K562 (cell line): ENCODE data around the gene SLBP. TPM values are rescaled to one million over a fixed set of nuclear protein-coding genes. Genes with fewer than 3 reads are reported as not detected.

Experiments
- BDP1 ChIP-seq: IDR thresholded peaks from 3 replicates; pipeline ENCODE4 v1.6.1; 2011; ENCODE audit not compliant: insufficient read length, insufficient read depth
- CHD1 ChIP-seq: fragments of 200-600 bp; sonication (generic); IDR thresholded peaks from one replicate; pipeline ENCODE4 v1.6.1; 2012; ENCODE audit warnings: mild to moderate bottlenecking, moderate library complexity, low read length, inconsistent platforms
- E2F3 ChIP-seq: fragments of 250-450 bp; sonication (Bioruptor Pico); IDR thresholded peaks from 2 replicates; pipeline ENCODE4 v1.4.0; 2020; ENCODE audit warnings: mild to moderate bottlenecking
- ELF4 ChIP-seq: fragments of 450-650 bp; formaldehyde crosslinking; IDR thresholded peaks from 2 replicates; pipeline ENCODE4 v1.4.0; 2022; ENCODE audit warnings: missing genetic modification characterization
- FOS ChIP-seq: IDR thresholded peaks from 3 replicates; pipeline ENCODE4 v1.6.1; 2011; ENCODE audit not compliant: insufficient read length; ENCODE audit errors: extremely low read depth
- KAT2B ChIP-seq: IDR thresholded peaks from one replicate; pipeline ENCODE4 v1.6.1; 2012; ENCODE audit warnings: low read depth, mild to moderate bottlenecking, control low read depth, inconsistent platforms, low read length, moderate library complexity
- MAZ ChIP-seq, 2 experiments: fragments of 450-650 bp in 1 of 2; sonication (generic) in 1 of 2; formaldehyde crosslinking; IDR thresholded peaks in 1 of 2; conservative IDR thresholded peaks in 1 of 2; 2 replicates each; pipeline versions ENCODE4 v1.4.0 to v1.5.0; 2020; ENCODE audit warnings: mild to moderate bottlenecking in 1 of 2, missing genetic modification reagents in 1 of 2
- PPARD ChIP-seq: fragments of 250-450 bp; sonication (Bioruptor Pico); IDR thresholded peaks from 2 replicates; pipeline ENCODE4 v1.8.0; 2022; ENCODE audit warnings: inconsistent platforms, mild to moderate bottlenecking, moderate library complexity
- SMARCC2 ChIP-seq: fragments of 450-650 bp; IDR thresholded peaks from 2 replicates; pipeline ENCODE4 v1.6.1; 2017; ENCODE audit warnings: antibody characterized with exemption, moderate library complexity, mild to moderate bottlenecking, low read depth
- SMARCE1 ChIP-seq: fragments of 450-650 bp; IDR thresholded peaks from 2 replicates; pipeline ENCODE4 v1.7.1; 2016; ENCODE audit warnings: mild to moderate bottlenecking
- ZBED1 ChIP-seq: IDR thresholded peaks from 2 replicates; pipeline ENCODE4 v1.6.1; 2014
- ZC3H11A ChIP-seq: IDR thresholded peaks from 2 replicates; pipeline ENCODE4 v1.6.1; 2012; ENCODE audit warnings: low read depth, low read length, improper control_type of control experiment
- ZNF77 ChIP-seq: fragments of 250-450 bp; sonication (Bioruptor Pico); IDR thresholded peaks from 2 replicates; pipeline ENCODE4 v1.5.0; 2020
- polyA plus RNA-seq, 8 experiments: library from polyadenylated mRNA; depleted of rRNA in 4 of 8; stranded (reverse) in 5 of 8; unstranded in 3 of 8; fragments of >200 nt; fragmentation: Nextera tagmentation in 2 of 8; fragmentation: Illumina TruSeq in 1 of 8; extraction: Ambion mirVana in 2 of 8; extraction: Trizol in 1 of 8; gene quantifications; 2 replicates each; pipeline versions ENCODE4 v1.2.1 to v1.2.3, GENCODE V29; 2011 to 2014; ENCODE audit warnings: inconsistent platforms in 1 of 8, missing spikeins in 1 of 8
- total RNA-seq, 7 experiments: library from RNA; depleted of rRNA in 6 of 7; stranded (reverse); fragments of >200 nt in 6 of 7; fragmentation: Illumina TruSeq in 2 of 7; extraction: Trizol in 2 of 7; gene quantifications; 2 replicates each; pipeline versions ENCODE4 v1.2.1 to v1.2.3, GENCODE V29; 2011 to 2021; ENCODE audit warnings: low replicate concordance in 1 of 7
- TF ChIP-seq, protein P1 (sequence below): fragments of 200-800 bp; sonication (Bioruptor generic); IDR thresholded peaks from 2 replicates; pipeline ENCODE4 v1.6.1; 2017; ENCODE audit warnings: missing genetic modification characterization, missing compliant biosample characterization
- TF ChIP-seq, protein P2 (sequence below): sonication (generic); formaldehyde crosslinking; IDR thresholded peaks from 2 replicates; pipeline ENCODE4 v1.8.0; 2022; ENCODE audit warnings: mild to moderate bottlenecking, missing genetic modification reagents

Gene SLBP
- total and polyA plus RNA-seq, 9 of the 15 experiments (the other 6 are each of a cell fraction or from before 2014, with no cell fraction given) = 49.4 to 221 (median 162) TPM

DNA sequence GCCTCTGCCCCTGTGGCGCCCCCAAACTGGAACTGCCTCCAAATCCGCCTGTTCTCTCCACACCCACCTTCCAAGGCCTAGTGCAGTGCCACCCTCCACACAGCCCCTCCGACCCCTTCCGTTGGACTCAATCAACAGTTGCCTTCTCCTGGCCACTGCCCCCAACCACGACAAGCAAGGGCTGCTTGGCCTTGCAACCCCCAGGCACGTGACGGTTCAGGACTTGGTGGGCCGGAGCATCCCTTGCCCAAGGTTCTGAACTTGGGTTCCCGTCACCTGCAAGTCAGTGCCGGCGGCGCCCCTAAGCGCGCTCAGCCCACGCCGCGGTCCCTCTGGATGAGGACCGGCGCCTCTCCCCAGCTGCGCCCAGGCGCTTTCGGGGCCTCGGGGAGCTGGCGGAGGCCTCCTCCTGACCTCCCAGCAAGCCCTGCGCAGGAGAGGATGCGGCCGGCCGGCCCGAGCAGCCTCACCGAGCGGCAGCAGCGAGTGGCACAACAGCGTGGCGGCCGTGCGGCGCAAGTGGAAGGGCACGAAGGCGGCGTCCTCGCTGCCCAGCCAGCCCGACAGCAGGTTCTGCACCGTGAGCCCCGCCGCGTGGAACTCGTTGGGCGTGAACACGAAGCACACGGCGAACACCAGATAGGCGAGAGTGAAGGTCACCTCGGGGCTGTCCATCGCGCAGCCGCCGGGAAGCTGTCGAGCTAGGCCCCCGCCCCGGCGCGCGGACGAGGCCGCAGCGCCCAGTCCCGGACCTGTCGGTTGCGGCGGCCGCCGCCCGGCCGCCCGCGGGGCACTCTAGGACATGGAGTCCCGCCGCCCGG, 8.3 kb upstream of the SLBP start (continued):
- peak; percentile 14 to 68; a peak in 1 of 4 replicates for TF ChIP-seq MAZ (CRISPR knock-in tag; conservative IDR thresholded peaks at IDR 0.05 in 1 of 2, IDR thresholded peaks at IDR 0.05 in 1 of 2)
- TF ChIP-seq E2F3 (CRISPR knock-in tag) = 0 out of 2 replicates have a peak, but pooled peaks have one; percentile 6
- TF ChIP-seq FOS = no peak
- TF ChIP-seq ZNF77 (CRISPR knock-in tag) = no peak
- peak; percentile 72 for TF ChIP-seq CHD1
- TF ChIP-seq KAT2B = no peak
- TF ChIP-seq BDP1 = no peak
- 0 out of 2 replicates have a peak, but pooled peaks have one; percentile 17 for TF ChIP-seq ZBED1
- no peak for TF ChIP-seq SMARCC2
- no peak for TF ChIP-seq PPARD
- no peak for TF ChIP-seq SMARCE1
- TF ChIP-seq, protein P1, sequence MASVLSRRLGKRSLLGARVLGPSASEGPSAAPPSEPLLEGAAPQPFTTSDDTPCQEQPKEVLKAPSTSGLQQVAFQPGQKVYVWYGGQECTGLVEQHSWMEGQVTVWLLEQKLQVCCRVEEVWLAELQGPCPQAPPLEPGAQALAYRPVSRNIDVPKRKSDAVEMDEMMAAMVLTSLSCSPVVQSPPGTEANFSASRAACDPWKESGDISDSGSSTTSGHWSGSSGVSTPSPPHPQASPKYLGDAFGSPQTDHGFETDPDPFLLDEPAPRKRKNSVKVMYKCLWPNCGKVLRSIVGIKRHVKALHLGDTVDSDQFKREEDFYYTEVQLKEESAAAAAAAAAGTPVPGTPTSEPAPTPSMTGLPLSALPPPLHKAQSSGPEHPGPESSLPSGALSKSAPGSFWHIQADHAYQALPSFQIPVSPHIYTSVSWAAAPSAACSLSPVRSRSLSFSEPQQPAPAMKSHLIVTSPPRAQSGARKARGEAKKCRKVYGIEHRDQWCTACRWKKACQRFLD (CRISPR knock-in tag) = no peak
- TF ChIP-seq ELF4 (CRISPR knock-in tag) = no peak
- TF ChIP-seq, protein P2, sequence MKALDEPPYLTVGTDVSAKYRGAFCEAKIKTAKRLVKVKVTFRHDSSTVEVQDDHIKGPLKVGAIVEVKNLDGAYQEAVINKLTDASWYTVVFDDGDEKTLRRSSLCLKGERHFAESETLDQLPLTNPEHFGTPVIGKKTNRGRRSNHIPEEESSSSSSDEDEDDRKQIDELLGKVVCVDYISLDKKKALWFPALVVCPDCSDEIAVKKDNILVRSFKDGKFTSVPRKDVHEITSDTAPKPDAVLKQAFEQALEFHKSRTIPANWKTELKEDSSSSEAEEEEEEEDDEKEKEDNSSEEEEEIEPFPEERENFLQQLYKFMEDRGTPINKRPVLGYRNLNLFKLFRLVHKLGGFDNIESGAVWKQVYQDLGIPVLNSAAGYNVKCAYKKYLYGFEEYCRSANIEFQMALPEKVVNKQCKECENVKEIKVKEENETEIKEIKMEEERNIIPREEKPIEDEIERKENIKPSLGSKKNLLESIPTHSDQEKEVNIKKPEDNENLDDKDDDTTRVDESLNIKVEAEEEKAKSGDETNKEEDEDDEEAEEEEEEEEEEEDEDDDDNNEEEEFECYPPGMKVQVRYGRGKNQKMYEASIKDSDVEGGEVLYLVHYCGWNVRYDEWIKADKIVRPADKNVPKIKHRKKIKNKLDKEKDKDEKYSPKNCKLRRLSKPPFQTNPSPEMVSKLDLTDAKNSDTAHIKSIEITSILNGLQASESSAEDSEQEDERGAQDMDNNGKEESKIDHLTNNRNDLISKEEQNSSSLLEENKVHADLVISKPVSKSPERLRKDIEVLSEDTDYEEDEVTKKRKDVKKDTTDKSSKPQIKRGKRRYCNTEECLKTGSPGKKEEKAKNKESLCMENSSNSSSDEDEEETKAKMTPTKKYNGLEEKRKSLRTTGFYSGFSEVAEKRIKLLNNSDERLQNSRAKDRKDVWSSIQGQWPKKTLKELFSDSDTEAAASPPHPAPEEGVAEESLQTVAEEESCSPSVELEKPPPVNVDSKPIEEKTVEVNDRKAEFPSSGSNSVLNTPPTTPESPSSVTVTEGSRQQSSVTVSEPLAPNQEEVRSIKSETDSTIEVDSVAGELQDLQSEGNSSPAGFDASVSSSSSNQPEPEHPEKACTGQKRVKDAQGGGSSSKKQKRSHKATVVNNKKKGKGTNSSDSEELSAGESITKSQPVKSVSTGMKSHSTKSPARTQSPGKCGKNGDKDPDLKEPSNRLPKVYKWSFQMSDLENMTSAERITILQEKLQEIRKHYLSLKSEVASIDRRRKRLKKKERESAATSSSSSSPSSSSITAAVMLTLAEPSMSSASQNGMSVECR (CRISPR knock-in tag) = no peak; the same call in 1 of the 2 replicates
- TF ChIP-seq ZC3H11A = no peak
